ENCODE results near the gene STPG3. TPM values are rescaled to one million over a fixed set of nuclear protein-coding genes. Genes with fewer than 3 reads are reported as not detected.

The STPG3 gene
- total and polyA plus RNA-seq, 2 experiments from 2014 or later = not detected

- Histone ChIP-seq H3K9me2 (ENCODE audit: insufficient read depth) (no peaks in the 10 kb centered on the region), H2AFZ (no peak overlapping the region), H3K36me3 (ENCODE audit: insufficient read depth) (no peaks in the 10 kb centered on the region), H3K4me1 (ENCODE audit: insufficient read depth) (peaks cover 3% of the 10 kb centered on the region; the same call in 1 of the 2 replicates), H3K79me2 (replicated peaks; ENCODE audit: insufficient read depth) (no peaks in the 10 kb centered on the region), H3K27me3 (ENCODE audit: insufficient read depth) (no peaks in the 10 kb centered on the region), H3K4me2 (no peak overlapping the region), H4K20me1 (replicated peaks; ENCODE audit: insufficient read depth) (no peaks in the 10 kb centered on the region), H3K4me3 (no peak overlapping the region), H3F3A (replicated peaks; ENCODE audit: low read depth) (no peaks in the 10 kb centered on the region), H3K27ac (ENCODE audit: low read depth) (no peak overlapping the region)
- H3K4me1 Mint-ChIP-seq = peaks cover 7% of the 10 kb centered on the region; the same call in 2 of the 3 replicates
- TF ChIP-seq ETS1 (IDR thresholded peaks at IDR 0.05) (no peak), CREB1 (CRISPR knock-in tag; IDR thresholded peaks at IDR 0.05; ENCODE audit: low read depth) (no peak), NANOG (IDR thresholded peaks at IDR 0.05; ENCODE audit: borderline replicate concordance) (no peak), CTCF (conservative IDR thresholded peaks at IDR 0.05; ENCODE audit: low read depth in 2 of 2) (no peak), REST (IDR thresholded peaks at IDR 0.05; ENCODE audit: unreplicated experiment) (no peak), EZH2phosphoT487 (IDR thresholded peaks at IDR 0.05; ENCODE audit: unreplicated experiment) (no peak), STAT1 (IDR thresholded peaks at IDR 0.05; ENCODE audit: unreplicated experiment) (no peak), ZNF462 (CRISPR knock-in tag; IDR thresholded peaks at IDR 0.05) (no peak), EZH2 (IDR thresholded peaks at IDR 0.05; ENCODE audit: low read depth, unreplicated experiment) (no peak), ZNF114 (CRISPR knock-in tag; IDR thresholded peaks at IDR 0.05) (no peak), ZNF331 (CRISPR knock-in tag; IDR thresholded peaks at IDR 0.05; ENCODE audit: low read depth) (no peak), POLR2AphosphoS5 (IDR thresholded peaks at IDR 0.05; ENCODE audit: low read depth) (no peak), JUNB (IDR thresholded peaks at IDR 0.05; ENCODE audit: unreplicated experiment) (no peak)
- H3K27me3 Mint-ChIP-seq (ENCODE audit: insufficient read depth, low read depth, poor library complexity) = peaks cover 5% of the 10 kb centered on the region
- no peak overlapping the region for H3K4me3 Mint-ChIP-seq
- no peak overlapping the region for H3K27ac Mint-ChIP-seq
- DNase-seq (ENCODE audit: low spot score) (no peak), ATAC-seq (no peak)
- no peaks in the 10 kb centered on the region for H3K9me3 Mint-ChIP-seq
- no peaks in the 10 kb centered on the region for H3K36me3 Mint-ChIP-seq (ENCODE audit: low read depth)
These were observed 19.0 kb upstream of the STPG3 start for GRCh38 chr9:137232101-137232500.

Data from GM23338 (cell line).